Measurements from ENCODE around the gene MUC12. TPM values are rescaled to one million over a fixed set of nuclear protein-coding genes. Genes with fewer than 3 reads are reported as not detected.

The MUC12 gene
- total and polyA plus RNA-seq, 2 donors from 2014 or later, result 3.8 TPM; not detected in 1

DNA sequence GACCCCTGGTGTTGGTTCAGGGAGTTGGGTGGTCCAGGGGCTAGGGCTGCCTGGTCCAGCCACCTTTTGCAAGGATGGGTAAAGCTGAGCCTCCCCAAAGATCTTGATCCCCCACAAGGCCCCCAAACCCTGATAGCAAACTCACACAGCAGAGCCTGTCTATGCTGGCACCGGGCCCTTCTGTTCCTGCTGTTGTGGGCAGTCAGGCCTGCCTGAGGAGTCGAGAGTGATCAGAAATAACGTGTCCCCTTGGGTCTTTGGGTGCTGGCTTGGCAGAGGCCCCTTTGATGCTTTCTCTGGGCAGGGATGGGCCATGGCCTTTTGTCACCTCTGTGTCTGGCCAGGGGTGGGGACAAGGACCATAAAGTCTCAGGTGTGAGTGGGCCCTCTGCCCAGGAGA lies 715 bp upstream of the MUC12 start:
- intact Hi-C loops (cut with DNase I), result no loop called here
- Histone ChIP-seq H3K9me3 (ENCODE audit: control insufficient read depth in 2 of 3, insufficient read depth in 1 of 3, low read length in 3 of 3) (no peaks in the 10 kb centered on the region), H3K27me3 (ENCODE audit: control insufficient read depth, insufficient read depth, low read length) (peaks cover 32% of the 10 kb centered on the region), H3K4me1 (ENCODE audit: control insufficient read depth in 2 of 3, insufficient read depth in 2 of 3, low read depth in 1 of 3, low read length in 3 of 3) (peaks cover 0 to 6% (median 0%) of the 10 kb centered on the region in 3 donors), H3K9ac (ENCODE audit: low read length in 3 of 3) (no peak overlapping the region), H3K36me3 (ENCODE audit: control insufficient read depth in 2 of 3, insufficient read depth in 3 of 3, low read length in 3 of 3) (no peaks in the 10 kb centered on the region), H3K4me3 (ENCODE audit: low read length in 3 of 3) (no peak overlapping the region), H3K27ac (ENCODE audit: low read depth in 2 of 2, low read length in 2 of 2) (no peak overlapping the region)
- DNase-seq, result no peak
- TF ChIP-seq, protein P1, sequence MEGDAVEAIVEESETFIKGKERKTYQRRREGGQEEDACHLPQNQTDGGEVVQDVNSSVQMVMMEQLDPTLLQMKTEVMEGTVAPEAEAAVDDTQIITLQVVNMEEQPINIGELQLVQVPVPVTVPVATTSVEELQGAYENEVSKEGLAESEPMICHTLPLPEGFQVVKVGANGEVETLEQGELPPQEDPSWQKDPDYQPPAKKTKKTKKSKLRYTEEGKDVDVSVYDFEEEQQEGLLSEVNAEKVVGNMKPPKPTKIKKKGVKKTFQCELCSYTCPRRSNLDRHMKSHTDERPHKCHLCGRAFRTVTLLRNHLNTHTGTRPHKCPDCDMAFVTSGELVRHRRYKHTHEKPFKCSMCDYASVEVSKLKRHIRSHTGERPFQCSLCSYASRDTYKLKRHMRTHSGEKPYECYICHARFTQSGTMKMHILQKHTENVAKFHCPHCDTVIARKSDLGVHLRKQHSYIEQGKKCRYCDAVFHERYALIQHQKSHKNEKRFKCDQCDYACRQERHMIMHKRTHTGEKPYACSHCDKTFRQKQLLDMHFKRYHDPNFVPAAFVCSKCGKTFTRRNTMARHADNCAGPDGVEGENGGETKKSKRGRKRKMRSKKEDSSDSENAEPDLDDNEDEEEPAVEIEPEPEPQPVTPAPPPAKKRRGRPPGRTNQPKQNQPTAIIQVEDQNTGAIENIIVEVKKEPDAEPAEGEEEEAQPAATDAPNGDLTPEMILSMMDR (IDR thresholded peaks at IDR 0.05; ENCODE audit: borderline replicate concordance, extremely low read depth, insufficient read depth), result no peak
- no peak for FAIRE-seq

DNA sequence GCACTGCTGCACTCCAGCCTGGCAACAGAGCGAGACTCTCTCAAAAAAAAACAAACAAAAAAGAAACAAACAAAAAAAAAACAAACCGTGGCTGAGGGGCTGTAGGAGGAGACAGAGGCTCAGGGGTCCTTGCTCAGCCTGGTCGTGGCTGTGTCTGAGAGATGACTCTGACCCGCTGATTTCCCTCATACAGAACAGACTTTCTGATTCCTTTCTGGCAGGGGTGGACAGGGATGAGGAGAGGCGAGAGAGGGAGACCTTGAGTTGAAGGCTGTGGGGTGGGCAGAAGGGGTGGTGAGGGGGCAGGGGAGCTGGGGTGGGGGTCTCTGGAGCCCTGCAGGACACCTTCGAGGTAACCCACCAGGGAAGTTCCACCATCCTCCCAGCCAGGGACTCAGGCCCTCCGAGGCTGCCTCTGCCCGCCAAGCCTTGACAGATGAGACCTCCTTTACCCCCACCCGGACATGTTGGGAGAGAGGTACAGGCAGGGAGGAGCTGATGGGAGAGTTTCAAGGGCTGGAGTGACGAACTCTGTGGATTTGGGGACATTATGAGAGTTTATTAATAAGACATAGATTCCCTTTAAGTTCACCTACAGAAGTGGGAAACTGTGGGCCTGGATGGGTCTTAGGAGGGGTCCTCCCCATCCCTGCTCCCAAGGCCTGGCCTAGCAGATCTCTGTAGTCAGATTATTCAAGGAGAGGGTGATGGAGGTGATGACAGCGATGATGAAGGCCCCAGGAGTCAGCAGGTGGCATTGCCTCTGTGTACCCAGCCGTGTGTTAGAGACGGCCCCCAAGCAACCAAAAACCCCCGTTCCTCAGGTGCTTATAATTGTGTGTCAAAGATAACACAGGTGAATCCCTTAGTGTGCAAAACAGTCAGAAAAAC lies 2.0 kb downstream of the MUC12 start:
- H3K9me3 ChIP-seq (ENCODE audit: control insufficient read depth in 2 of 3, insufficient read depth in 1 of 3, low read length in 3 of 3), result no peaks in the 10 kb centered on the region
- H3K27me3 ChIP-seq (ENCODE audit: control insufficient read depth, insufficient read depth, low read length), result peaks cover 15% of the 10 kb centered on the region
- no peak overlapping the region for H3K9ac ChIP-seq (ENCODE audit: low read length in 3 of 3)
- FAIRE-seq, result no peak
- no peaks in the 10 kb centered on the region for H3K4me1 ChIP-seq (ENCODE audit: control insufficient read depth in 2 of 3, insufficient read depth in 2 of 3, low read depth in 1 of 3, low read length in 3 of 3)
- H3K27ac ChIP-seq (ENCODE audit: low read depth in 2 of 2, low read length in 2 of 2), result no peak overlapping the region
- no peaks in the 10 kb centered on the region for H3K36me3 ChIP-seq (ENCODE audit: control insufficient read depth in 2 of 3, insufficient read depth in 3 of 3, low read length in 3 of 3)
- H3K4me3 ChIP-seq (ENCODE audit: low read length in 3 of 3), result no peak overlapping the region
- intact Hi-C loops (cut with DNase I), result no loop called here
- peak in 1 of 5 donors; percentile 29 for DNase-seq
- TF ChIP-seq, protein P1 (IDR thresholded peaks at IDR 0.05; ENCODE audit: borderline replicate concordance, extremely low read depth, insufficient read depth), result no peak

DNA sequence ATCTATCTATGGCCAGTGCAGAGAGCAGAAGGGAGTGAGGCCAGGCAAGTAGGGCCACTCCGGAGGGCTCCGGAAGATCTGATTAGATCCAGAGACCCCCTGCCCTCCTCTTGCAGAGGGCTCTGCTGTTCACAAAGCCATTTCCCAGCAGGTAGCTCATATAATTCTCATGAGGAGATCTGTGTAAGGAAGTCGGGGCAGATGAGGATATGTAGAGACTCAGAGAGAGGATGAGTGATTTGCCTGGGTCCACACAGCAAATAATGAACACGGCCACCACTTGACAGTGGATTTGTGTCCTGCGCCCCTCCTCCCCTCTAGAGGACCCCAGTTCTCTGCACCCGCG lies 2.6 kb downstream of the MUC12 start:
- no peak overlapping the region for H3K27ac ChIP-seq (ENCODE audit: low read depth in 2 of 2, low read length in 2 of 2)
- DNase-seq, result no peak
- H3K9me3 ChIP-seq (ENCODE audit: control insufficient read depth in 2 of 3, insufficient read depth in 1 of 3, low read length in 3 of 3), result no peaks in the 10 kb centered on the region
- TF ChIP-seq, protein P1 (IDR thresholded peaks at IDR 0.05; ENCODE audit: borderline replicate concordance, extremely low read depth, insufficient read depth), result no peak
- no peak overlapping the region for H3K9ac ChIP-seq (ENCODE audit: low read length in 3 of 3)
- H3K4me1 ChIP-seq (ENCODE audit: control insufficient read depth in 2 of 3, insufficient read depth in 2 of 3, low read depth in 1 of 3, low read length in 3 of 3), result no peaks in the 10 kb centered on the region
- no peak overlapping the region for H3K4me3 ChIP-seq (ENCODE audit: low read length in 3 of 3)
- no peak for FAIRE-seq
- peaks cover 10% of the 10 kb centered on the region for H3K27me3 ChIP-seq (ENCODE audit: control insufficient read depth, insufficient read depth, low read length)
- H3K36me3 ChIP-seq (ENCODE audit: control insufficient read depth in 2 of 3, insufficient read depth in 3 of 3, low read length in 3 of 3), result no peaks in the 10 kb centered on the region
- intact Hi-C loops (cut with DNase I), result no loop called here

All from kidney (tissue), 14 donors.